ENCODE results near the gene BNIP3.
"Not testable (repeated sequence)": the region's sequence is repeated elsewhere in the genome, so short reads cannot be mapped to it uniquely, and the experiment has no call there.

The BNIP3 gene

GRCh38 chr10:132001238-132001972, 19.7 kb upstream of the BNIP3 start:
- DNase-seq (ENCODE audit: low read depth), result no peak

- DNase-seq (ENCODE audit: low read depth), result no peak
Measured at GRCh38 chr10:131998845-131999681, 17.3 kb upstream of the BNIP3 start.

- DNase-seq (ENCODE audit: low read depth), result no peak
Measured at GRCh38 chr10:131998050-131998844, 16.5 kb upstream of the BNIP3 start.

- no peak for DNase-seq (ENCODE audit: low read depth)
Measured at GRCh38 chr10:131997366-131998049, 15.8 kb upstream of the BNIP3 start.

GRCh38 chr10:131996466-131997365, 15.0 kb upstream of the BNIP3 start:
- DNase-seq (ENCODE audit: low read depth), result no peak

- DNase-seq (ENCODE audit: low read depth), result no peak
Measured at GRCh38 chr10:131994435-131994834, 12.7 kb upstream of the BNIP3 start.

GRCh38 chr10:131993275-131993674, 11.6 kb upstream of the BNIP3 start:
- DNase-seq (ENCODE audit: low read depth), result no peak

GRCh38 chr10:131991726-131992125, 10.0 kb upstream of the BNIP3 start:
- no peak for DNase-seq (ENCODE audit: low read depth)

- DNase-seq (ENCODE audit: low read depth), result not testable (repeated sequence)
Measured at GRCh38 chr10:131987786-131988185, 6.1 kb upstream of the BNIP3 start.

GRCh38 chr10:131987301-131987700, 5.6 kb upstream of the BNIP3 start:
- DNase-seq (ENCODE audit: low read depth), result not testable (repeated sequence)

- not testable (repeated sequence) for DNase-seq (ENCODE audit: low read depth)
Measured at GRCh38 chr10:131986851-131987250, 5.1 kb upstream of the BNIP3 start.

GRCh38 chr10:131983780-131984179, 2.1 kb upstream of the BNIP3 start:
- DNase-seq (ENCODE audit: low read depth), result no peak

- DNase-seq (ENCODE audit: low read depth), result no peak
Measured at GRCh38 chr10:131982796-131983195, 1.1 kb upstream of the BNIP3 start.

GRCh38 chr10:131982185-131982756, 548 bp upstream of the BNIP3 start:
- DNase-seq (ENCODE audit: low read depth), result no peak

GRCh38 chr10:131980761-131981428, 828 bp downstream of the BNIP3 start:
- no peak for DNase-seq (ENCODE audit: low read depth)

GRCh38 chr10:131980321-131980720, 1.4 kb downstream of the BNIP3 start:
- DNase-seq (ENCODE audit: low read depth), result no peak

- DNase-seq (ENCODE audit: low read depth), result no peak
Measured at GRCh38 chr10:131979821-131980270, 1.9 kb downstream of the BNIP3 start.

GRCh38 chr10:131979336-131979735, 2.4 kb downstream of the BNIP3 start:
- no peak for DNase-seq (ENCODE audit: low read depth)

GRCh38 chr10:131978851-131979250, 2.9 kb downstream of the BNIP3 start:
- DNase-seq (ENCODE audit: low read depth), result no peak

GRCh38 chr10:131978366-131978765, 3.4 kb downstream of the BNIP3 start:
- DNase-seq (ENCODE audit: low read depth), result no peak
